ENCODE results near the gene PAK6.

Gene PAK6

GRCh38 chr15:40255033-40255432 lies 16.2 kb downstream of the PAK6 start:
- DNase-seq (ENCODE audit: low read depth in 2 of 2): no peak

GRCh38 chr15:40256638-40257235 lies 17.9 kb downstream of the PAK6 start:
- DNase-seq (ENCODE audit: low read depth in 2 of 2): no peak

GRCh38 chr15:40257656-40258450 lies 19.0 kb downstream of the PAK6 start:
- no peak for DNase-seq (ENCODE audit: low read depth in 2 of 2)

- DNase-seq (ENCODE audit: low read depth in 2 of 2): no peak
Observed at GRCh38 chr15:40258544-40258943, 19.7 kb downstream of the PAK6 start.

GRCh38 chr15:40259021-40259420 lies 20.2 kb downstream of the PAK6 start:
- no peak for DNase-seq (ENCODE audit: low read depth in 2 of 2)

GRCh38 chr15:40263024-40263754 lies 24.3 kb downstream of the PAK6 start:
- no peak for DNase-seq (ENCODE audit: low read depth in 2 of 2)

GRCh38 chr15:40264321-40265153 lies 25.7 kb downstream of the PAK6 start:
- DNase-seq (ENCODE audit: low read depth in 2 of 2): no peak

- no peak for DNase-seq (ENCODE audit: low read depth in 2 of 2)
Observed at GRCh38 chr15:40265355-40265754, 26.5 kb downstream of the PAK6 start.

- no peak for DNase-seq (ENCODE audit: low read depth in 2 of 2)
Observed at GRCh38 chr15:40265875-40266274, 27.0 kb downstream of the PAK6 start.

- DNase-seq (ENCODE audit: low read depth in 2 of 2): no peak
Observed at GRCh38 chr15:40266828-40267304, 28.0 kb downstream of the PAK6 start.

GRCh38 chr15:40267670-40268069 lies 28.8 kb downstream of the PAK6 start:
- DNase-seq (ENCODE audit: low read depth in 2 of 2): no peak

- DNase-seq (ENCODE audit: low read depth in 2 of 2): no peak
Observed at GRCh38 chr15:40269604-40270003, 30.7 kb downstream of the PAK6 start.

- DNase-seq (ENCODE audit: low read depth in 2 of 2): no peak
Observed at GRCh38 chr15:40270246-40270995, 31.6 kb downstream of the PAK6 start.

- no peak for DNase-seq (ENCODE audit: low read depth in 2 of 2)
Observed at GRCh38 chr15:40271685-40272484, 33.0 kb downstream of the PAK6 start.

- DNase-seq (ENCODE audit: low read depth in 2 of 2): no peak
Observed at GRCh38 chr15:40272485-40273056, 33.7 kb downstream of the PAK6 start.

GRCh38 chr15:40273428-40273827 lies 34.6 kb downstream of the PAK6 start:
- no peak for DNase-seq (ENCODE audit: low read depth in 2 of 2)

- peak; percentile 76 to 87 for DNase-seq (ENCODE audit: low read depth in 2 of 2)
Observed at GRCh38 chr15:40274350-40275274, 35.7 kb downstream of the PAK6 start.

GRCh38 chr15:40275523-40275922 lies 36.7 kb downstream of the PAK6 start:
- no peak for DNase-seq (ENCODE audit: low read depth in 2 of 2)

GRCh38 chr15:40275954-40276353 lies 37.1 kb downstream of the PAK6 start:
- DNase-seq (ENCODE audit: low read depth in 2 of 2): no peak
